GM15510 (cell line): Measurements from ENCODE around the gene GSKIP.

Source experiments
- POLR2A ChIP-seq: IDR thresholded peaks from 3 replicates; pipeline ENCODE4 v1.6.1; 2011; ENCODE audit warnings: borderline replicate concordance; ENCODE audit not compliant: insufficient read length; ENCODE audit errors: extremely low read depth

The GSKIP gene

GRCh38 chr14:96398432-96398831 lies 35.1 kb downstream of the GSKIP start:
- TF ChIP-seq POLR2A: no peak

DNA sequence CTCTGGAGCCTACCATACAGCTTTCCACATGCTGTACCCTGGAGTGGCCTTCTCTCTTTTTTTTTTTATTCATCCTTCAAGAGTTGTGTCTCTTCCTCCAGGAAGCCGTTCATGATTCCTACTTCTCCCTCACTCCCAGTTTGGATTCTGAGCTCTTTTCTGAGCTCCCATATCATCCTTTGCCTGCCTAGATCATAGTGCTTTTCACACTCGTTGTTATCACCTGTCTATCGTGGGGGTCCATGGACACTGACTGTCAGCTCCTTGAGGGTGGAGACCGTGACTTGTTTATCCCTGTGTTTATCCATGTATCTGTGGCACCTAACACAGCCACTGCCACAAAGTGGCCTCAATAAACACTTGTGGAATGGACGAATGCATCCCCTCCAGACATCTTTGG lies 35.6 kb downstream of the GSKIP start:
- TF ChIP-seq POLR2A: no peak

DNA sequence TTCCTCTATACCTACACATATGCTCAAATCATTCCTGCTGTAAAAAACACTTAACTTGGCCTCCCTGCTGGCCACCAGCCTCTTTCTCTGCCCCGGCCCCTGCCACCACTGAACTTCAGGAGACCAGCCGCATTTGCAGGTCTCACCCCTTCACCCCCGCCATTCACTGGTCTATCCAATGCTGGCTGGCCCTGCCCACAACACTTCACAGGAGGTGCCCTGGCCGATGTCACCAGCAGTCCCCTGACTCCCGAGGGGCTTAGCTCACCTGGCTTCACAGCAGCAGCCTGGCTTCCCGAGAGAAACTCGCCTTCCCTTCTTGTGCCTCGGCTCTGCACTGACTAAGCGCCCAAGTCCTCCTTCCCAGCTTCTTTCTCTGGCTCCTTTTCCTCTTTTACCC lies 36.1 kb downstream of the GSKIP start:
- no peak for TF ChIP-seq POLR2A

DNA sequence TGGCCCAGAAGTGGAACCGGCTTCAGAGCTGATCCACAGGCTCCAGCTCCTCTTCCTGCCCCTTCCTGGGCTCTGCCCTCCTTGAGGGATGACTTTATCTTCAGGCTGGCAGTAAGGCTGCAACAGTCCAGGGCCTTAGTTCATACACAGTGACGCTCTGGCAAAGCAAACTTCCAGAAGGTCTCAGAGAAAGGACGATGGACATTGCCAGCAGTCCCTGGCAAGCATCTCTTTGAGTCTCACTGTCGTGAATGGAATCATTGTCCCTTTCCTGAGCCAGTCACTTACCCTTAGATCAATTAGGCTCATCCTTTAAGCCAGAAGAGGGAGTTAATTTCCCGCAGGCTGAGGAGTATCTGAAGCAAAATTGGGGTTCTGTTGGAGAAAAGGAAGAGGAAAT lies 37.2 kb downstream of the GSKIP start:
- no peak for TF ChIP-seq POLR2A

- TF ChIP-seq POLR2A: no peak
Measured at GRCh38 chr14:96403409-96403808, 40.1 kb downstream of the GSKIP start.

GRCh38 chr14:96405677-96406076 lies 42.4 kb downstream of the GSKIP start:
- no peak for TF ChIP-seq POLR2A

DNA sequence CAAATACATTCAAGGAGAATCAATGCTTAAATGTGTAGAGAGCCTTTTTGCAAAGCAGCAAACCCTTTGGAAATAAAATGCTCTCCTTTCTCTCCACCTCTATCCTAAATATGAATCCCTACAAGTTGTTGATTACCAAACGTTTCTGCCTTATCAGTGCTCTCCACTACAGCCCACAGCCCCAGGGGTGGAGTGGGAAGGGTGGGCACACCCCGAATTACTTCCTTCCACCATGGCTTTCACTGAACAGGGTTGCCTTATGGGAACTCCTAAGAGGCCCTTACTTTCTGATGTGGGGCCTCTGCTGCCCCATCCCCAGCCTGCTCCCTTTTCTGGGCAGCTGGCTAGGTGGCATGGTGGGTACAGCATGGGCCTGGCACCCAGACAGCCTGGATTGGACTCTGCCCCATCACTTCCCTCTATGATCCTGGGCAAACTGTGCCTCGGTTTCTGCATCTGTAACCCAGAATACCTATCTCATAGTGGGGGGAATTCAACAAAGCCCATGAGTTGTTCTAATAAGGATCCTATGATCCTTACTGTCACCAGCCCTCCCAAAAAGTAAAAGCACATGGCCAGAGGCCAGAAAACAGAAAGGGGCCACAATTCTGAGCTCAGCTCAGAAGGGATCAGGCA lies 44.7 kb downstream of the GSKIP start:
- no peak for TF ChIP-seq POLR2A

- TF ChIP-seq POLR2A: no peak
Measured at GRCh38 chr14:96408608-96409007, 45.3 kb downstream of the GSKIP start.

GRCh38 chr14:96409701-96410100 lies 46.4 kb downstream of the GSKIP start:
- TF ChIP-seq POLR2A: no peak

- TF ChIP-seq POLR2A: no peak
Measured at GRCh38 chr14:96410119-96410518, 46.8 kb downstream of the GSKIP start.

DNA sequence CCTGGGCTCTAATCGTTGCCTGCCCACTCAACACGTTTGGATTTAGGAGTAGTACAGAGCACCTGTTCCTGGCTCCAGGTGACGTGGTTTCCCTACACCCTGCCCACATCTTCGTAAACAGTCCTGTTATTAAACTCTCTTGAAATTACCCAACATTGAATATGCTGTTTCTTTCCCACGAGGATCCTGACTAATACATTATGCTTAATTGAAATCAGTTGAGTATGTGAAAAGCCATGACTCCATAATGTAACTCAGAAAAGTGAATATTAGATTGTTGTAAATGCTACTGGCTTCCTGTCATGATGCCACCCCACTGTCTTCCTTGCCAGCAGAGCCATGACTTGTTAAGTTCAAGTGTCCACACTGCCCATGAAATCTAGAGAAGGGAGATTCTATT lies 50.2 kb downstream of the GSKIP start:
- no peak for TF ChIP-seq POLR2A

- TF ChIP-seq POLR2A: no peak
Measured at GRCh38 chr14:96415559-96415958, 52.2 kb downstream of the GSKIP start.

GRCh38 chr14:96416292-96416691 lies 53.0 kb downstream of the GSKIP start:
- no peak for TF ChIP-seq POLR2A

GRCh38 chr14:96417254-96417653 lies 53.9 kb downstream of the GSKIP start:
- no peak for TF ChIP-seq POLR2A

GRCh38 chr14:96418075-96418474 lies 54.7 kb downstream of the GSKIP start:
- TF ChIP-seq POLR2A: no peak

GRCh38 chr14:96421236-96421635 lies 57.9 kb downstream of the GSKIP start:
- TF ChIP-seq POLR2A: no peak

DNA sequence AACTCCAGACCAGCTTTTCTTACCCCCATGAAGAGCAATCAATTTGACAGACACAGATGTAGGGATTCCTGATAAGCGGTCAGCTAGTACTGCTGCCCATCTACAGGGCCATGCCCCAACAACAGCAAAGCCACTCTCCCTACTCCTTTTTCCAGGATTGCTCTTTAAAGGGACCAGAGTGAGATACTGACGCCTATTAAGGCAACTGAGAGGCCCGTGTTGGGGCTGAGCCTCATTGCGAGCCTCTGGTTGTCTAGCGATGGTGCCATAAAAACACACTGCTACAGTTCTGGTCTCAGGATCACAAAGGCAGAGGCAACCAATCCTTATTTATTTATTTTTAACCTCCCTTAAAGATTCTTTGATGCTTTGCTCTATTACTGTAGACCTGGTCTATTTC lies 59.7 kb downstream of the GSKIP start:
- no peak for TF ChIP-seq POLR2A
